IPS-15b (cell line): Measurements from ENCODE around the gene RNF208.

Experiments
- H3K27me3 ChIP-seq: one replicate; pipeline ENCODE4 v1.6.1; 2013; ENCODE audit warnings: low read length; ENCODE audit not compliant: control insufficient read depth, insufficient read depth
- H3K36me3 ChIP-seq: one replicate; pipeline ENCODE4 v1.6.1; 2013; ENCODE audit warnings: low read length; ENCODE audit not compliant: control insufficient read depth, insufficient read depth
- H3K4me1 ChIP-seq: one replicate; pipeline ENCODE4 v1.6.1; 2013; ENCODE audit warnings: mild to moderate bottlenecking, low read length; ENCODE audit not compliant: control insufficient read depth, insufficient read depth
- H3K4me3 ChIP-seq: one replicate; pipeline ENCODE4 v1.5.1; 2013; ENCODE audit warnings: low read depth, low read length
- H3K9ac ChIP-seq: one replicate; pipeline ENCODE4 v1.6.1; 2013; ENCODE audit warnings: low read depth, mild to moderate bottlenecking, low read length
- H3K9me3 ChIP-seq: one replicate; pipeline ENCODE4 v1.6.1; 2013; ENCODE audit warnings: mild to moderate bottlenecking, low read length; ENCODE audit not compliant: control insufficient read depth, insufficient read depth

RNF208 gene

GRCh38 chr9:137186385-137186784 is 35.7 kb downstream of the RNF208 start:
- Histone ChIP-seq H3K9me3 (no peaks in the 10 kb centered on the region), H3K36me3 (peaks cover 36% of the 10 kb centered on the region), H3K9ac (no peak overlapping the region), H3K27me3 (no peaks in the 10 kb centered on the region), H3K4me3 (no peak overlapping the region), H3K4me1 (peaks cover 10% of the 10 kb centered on the region)

GRCh38 chr9:137185921-137186320 is 36.1 kb downstream of the RNF208 start:
- Histone ChIP-seq H3K36me3 (peaks cover 37% of the 10 kb centered on the region), H3K9ac (no peak overlapping the region), H3K27me3 (no peaks in the 10 kb centered on the region), H3K4me3 (no peak overlapping the region), H3K9me3 (no peaks in the 10 kb centered on the region), H3K4me1 (peaks cover 10% of the 10 kb centered on the region)

GRCh38 chr9:137184881-137185660 is 37.0 kb downstream of the RNF208 start:
- H3K27me3 ChIP-seq, result no peaks in the 10 kb centered on the region
- H3K4me1 ChIP-seq, result peaks cover 10% of the 10 kb centered on the region
- H3K36me3 ChIP-seq, result peaks cover 41% of the 10 kb centered on the region
- H3K4me3 ChIP-seq, result no peak overlapping the region
- no peaks in the 10 kb centered on the region for H3K9me3 ChIP-seq
- no peak overlapping the region for H3K9ac ChIP-seq

- Histone ChIP-seq H3K4me3 (no peak overlapping the region), H3K9me3 (no peaks in the 10 kb centered on the region), H3K27me3 (no peaks in the 10 kb centered on the region), H3K9ac (no peak overlapping the region), H3K36me3 (peaks cover 49% of the 10 kb centered on the region), H3K4me1 (peaks cover 8% of the 10 kb centered on the region)
Measured at GRCh38 chr9:137183980-137184595, 38.0 kb downstream of the RNF208 start.

GRCh38 chr9:137182836-137183235 is 39.2 kb downstream of the RNF208 start:
- H3K9ac ChIP-seq, result no peak overlapping the region
- H3K36me3 ChIP-seq, result peaks cover 52% of the 10 kb centered on the region

GRCh38 chr9:137181680-137182079 is 40.4 kb downstream of the RNF208 start:
- H3K27me3 ChIP-seq, result no peaks in the 10 kb centered on the region
- H3K4me1 ChIP-seq, result no peaks in the 10 kb centered on the region
- no peak overlapping the region for H3K9ac ChIP-seq
- H3K9me3 ChIP-seq, result no peaks in the 10 kb centered on the region
- H3K36me3 ChIP-seq, result peaks cover 52% of the 10 kb centered on the region
- no peak overlapping the region for H3K4me3 ChIP-seq

More at GRCh38 chr9:137182836-137183235, 39.2 kb downstream of the RNF208 start:
- Histone ChIP-seq H3K4me1 (peaks cover 8% of the 10 kb centered on the region), H3K27me3 (no peaks in the 10 kb centered on the region), H3K4me3 (no peak overlapping the region), H3K9me3 (no peaks in the 10 kb centered on the region)

GRCh38 chr9:137180491-137180890 is 41.5 kb downstream of the RNF208 start:
- Histone ChIP-seq H3K9me3 (no peaks in the 10 kb centered on the region), H3K36me3 (peaks cover 45% of the 10 kb centered on the region), H3K4me3 (no peak overlapping the region), H3K9ac (no peak overlapping the region), H3K27me3 (peaks cover 3% of the 10 kb centered on the region), H3K4me1 (no peaks in the 10 kb centered on the region)

GRCh38 chr9:137179761-137180160 is 42.3 kb downstream of the RNF208 start:
- H3K36me3 ChIP-seq, result peaks cover 44% of the 10 kb centered on the region

GRCh38 chr9:137178939-137179630 is 43.0 kb downstream of the RNF208 start:
- H3K4me3 ChIP-seq, result no peak overlapping the region
- no peak overlapping the region for H3K9ac ChIP-seq
- peaks cover 44% of the 10 kb centered on the region for H3K36me3 ChIP-seq
- H3K4me1 ChIP-seq, result no peaks in the 10 kb centered on the region
- H3K9me3 ChIP-seq, result no peaks in the 10 kb centered on the region
- H3K27me3 ChIP-seq, result peaks cover 3% of the 10 kb centered on the region

More at GRCh38 chr9:137179761-137180160, 42.3 kb downstream of the RNF208 start:
- no peaks in the 10 kb centered on the region for H3K9me3 ChIP-seq
- H3K9ac ChIP-seq, result no peak overlapping the region
- H3K4me1 ChIP-seq, result no peaks in the 10 kb centered on the region
- H3K4me3 ChIP-seq, result no peak overlapping the region
- peaks cover 3% of the 10 kb centered on the region for H3K27me3 ChIP-seq

GRCh38 chr9:137178201-137178938 is 43.7 kb downstream of the RNF208 start:
- no peaks in the 10 kb centered on the region for H3K4me1 ChIP-seq
- H3K27me3 ChIP-seq, result peaks cover 3% of the 10 kb centered on the region
- H3K36me3 ChIP-seq, result peaks cover 37% of the 10 kb centered on the region
- H3K4me3 ChIP-seq, result no peak overlapping the region
- H3K9me3 ChIP-seq, result no peaks in the 10 kb centered on the region
- no peak overlapping the region for H3K9ac ChIP-seq
